OCI-LY1 (cell line): ENCODE measurements around the gene STAM2.

Experiments used
- CTCF ChIP-seq: fragments of 200-600 bp; sonication (generic), shearing (Covaris generic); IDR thresholded peaks from 2 replicates; pipeline ENCODE4 v1.5.1; 2017; ENCODE audit warnings: mild to moderate bottlenecking, antibody characterized with exemption, low read length, moderate library complexity, mixed read lengths
- EZH2 ChIP-seq: fragments of 200-600 bp; sonication (generic), shearing (Covaris generic); IDR thresholded peaks from 2 replicates; pipeline ENCODE4 v1.8.0; 2017; ENCODE audit warnings: borderline replicate concordance, mixed run types, mild to moderate bottlenecking, antibody characterized with exemption, low read length, moderate library complexity, mixed read lengths

- TF ChIP-seq CTCF (no peak), EZH2 (no peak)
Observed at GRCh38 chr2:152100961-152101360, 74.6 kb downstream of the STAM2 start.
